Urothelium cell line (cell line): ENCODE data around the gene SH3D21.

Source experiments
- DNase-seq: peaks from one replicate; pipeline ENCODE4 v3.0.0; 2011; ENCODE audit warnings: low spot score, mixed read lengths
- FAIRE-seq: peaks from 2 replicates; lab custom pipeline; 2011; peaks lifted over from hg19 to GRCh38; lab: Jason Lieb, UNC

The SH3D21 gene

GRCh38 chr1:36303244-36303643 is 2.9 kb upstream of the SH3D21 start:
- FAIRE-seq: no peak
- DNase-seq: no peak

GRCh38 chr1:36303650-36304360 is 2.4 kb upstream of the SH3D21 start:
- DNase-seq: no peak
- no peak for FAIRE-seq

GRCh38 chr1:36304521-36304920 is 1.6 kb upstream of the SH3D21 start:
- DNase-seq: no peak
- FAIRE-seq: no peak

GRCh38 chr1:36304970-36305914 is 926 bp upstream of the SH3D21 start:
- no peak for DNase-seq
- no peak for FAIRE-seq

- no peak for DNase-seq
- FAIRE-seq: no peak
Observed at GRCh38 chr1:36305915-36306209, 306 bp upstream of the SH3D21 start.

- DNase-seq (no peak), FAIRE-seq (no peak)
Observed at GRCh38 chr1:36306902-36307456, 811 bp downstream of the SH3D21 start.

- FAIRE-seq: no peak
- DNase-seq: no peak
Observed at GRCh38 chr1:36307601-36308330, 1.6 kb downstream of the SH3D21 start.

GRCh38 chr1:36309397-36309796 is 3.2 kb downstream of the SH3D21 start:
- FAIRE-seq: no peak

GRCh38 chr1:36320291-36320761 is 14.2 kb downstream of the SH3D21 start:
- FAIRE-seq: no peak
- DNase-seq: no peak

More at GRCh38 chr1:36309397-36309796, 3.2 kb downstream of the SH3D21 start:
- DNase-seq: no peak

GRCh38 chr1:36320767-36321118 is 14.6 kb downstream of the SH3D21 start:
- DNase-seq (no peak), FAIRE-seq (no peak)

GRCh38 chr1:36321119-36321951 is 15.2 kb downstream of the SH3D21 start:
- DNase-seq (no peak), FAIRE-seq (no peak)

- no peak for FAIRE-seq
- no peak for DNase-seq
Observed at GRCh38 chr1:36322041-36322785, 16.0 kb downstream of the SH3D21 start.

GRCh38 chr1:36322786-36323635 is 16.8 kb downstream of the SH3D21 start:
- DNase-seq (no peak), FAIRE-seq (no peak)

- DNase-seq: no peak
- no peak for FAIRE-seq
Observed at GRCh38 chr1:36323636-36324352, 17.6 kb downstream of the SH3D21 start, which contains the start of gene EVA1B. Gene EVA1B (minus strand): TSS chr1:36323645. CDS start chr1:36323037, 608 bp downstream.

GRCh38 chr1:36324353-36324703 is 18.2 kb downstream of the SH3D21 start:
- FAIRE-seq (no peak), DNase-seq (no peak)

GRCh38 chr1:36326499-36326898 is 20.3 kb downstream of the SH3D21 start:
- FAIRE-seq (no peak), DNase-seq (no peak)

GRCh38 chr1:36327421-36328087 is 21.4 kb downstream of the SH3D21 start:
- no peak for FAIRE-seq

More at GRCh38 chr1:36327421-36328087, 21.4 kb downstream of the SH3D21 start:
- no peak for DNase-seq
